ENCODE results near the gene ARR3. TPM values are rescaled to one million over a fixed set of nuclear protein-coding genes. Genes with fewer than 3 reads are reported as not detected.
A peak's percentile ranks its signal among the peaks of the same experiment; 100 is the strongest.
"Not testable (repeated sequence)": the region's sequence is repeated elsewhere in the genome, so short reads cannot be mapped to it uniquely, and the experiment has no call there.

Gene ARR3
- total RNA-seq (2014; rRNA removed; shearing (Covaris generic)), result not detected in 2 replicates

DNA sequence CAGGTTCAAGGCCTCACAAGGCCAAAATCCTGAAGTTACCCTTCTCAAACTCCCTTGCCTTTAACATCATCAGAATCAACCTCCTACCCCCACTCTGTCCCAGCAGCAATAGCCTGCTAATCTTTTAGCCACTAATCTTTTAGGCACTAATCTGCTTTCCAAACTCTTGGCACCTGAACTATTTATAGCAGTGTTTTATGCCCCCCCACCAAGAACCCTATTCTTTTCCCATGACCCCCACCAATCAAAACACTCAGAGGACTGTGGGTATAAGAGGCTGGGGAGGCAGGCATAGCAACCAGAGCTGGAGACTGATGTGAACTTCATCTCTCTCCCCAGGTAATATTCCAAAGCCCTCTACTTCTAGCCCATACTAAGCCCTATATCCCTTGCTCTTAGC lies at the start of gene ARR3:
Gene ARR3, plus strand, starts transcription at position 301 of the 400 bp plus-strand sequence. CDS start 1,052 bp downstream, outside the sequence.
- no peak for DNase-seq (ENCODE audit: low read depth)

DNA sequence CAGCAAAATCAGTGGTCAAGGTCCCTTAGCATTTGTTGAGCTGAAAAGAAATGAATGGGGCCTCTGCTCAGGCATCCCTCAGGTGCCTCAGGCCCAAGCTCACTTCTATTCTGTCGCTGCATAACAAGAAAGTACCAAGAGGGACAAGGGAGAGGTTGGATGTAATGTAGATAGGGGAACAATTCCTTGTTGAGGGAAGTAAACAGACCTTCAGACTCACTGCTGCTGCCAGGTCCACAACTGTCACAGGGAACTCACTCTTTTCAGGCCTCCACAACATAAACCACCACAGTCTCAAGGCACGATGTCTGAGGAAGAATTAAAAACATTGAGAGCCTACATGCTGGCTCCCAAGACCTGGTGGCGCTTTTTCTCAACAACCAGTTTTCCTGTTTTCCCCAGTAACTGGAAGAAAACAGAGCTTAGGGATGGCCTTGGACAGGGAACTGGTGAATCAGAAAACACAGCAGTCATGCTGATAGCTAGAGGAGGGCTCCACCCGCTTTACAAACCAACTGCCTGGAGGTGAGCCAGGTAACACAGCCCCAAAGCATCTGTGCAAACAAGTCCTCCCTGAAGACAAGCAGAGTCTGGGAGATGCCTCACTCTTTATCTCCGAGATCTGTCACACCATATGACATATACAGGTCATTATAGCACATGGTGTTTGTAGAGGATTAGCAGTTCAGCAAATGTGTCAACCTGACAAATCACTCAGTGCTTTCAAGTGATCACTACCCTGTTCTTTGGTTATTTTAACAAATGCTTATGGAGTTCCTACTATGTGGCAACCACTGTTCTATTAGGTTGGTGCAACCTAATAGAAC lies 48.0 kb upstream of the ARR3 start:
- peak; percentile 15 for DNase-seq (ENCODE audit: low read depth)

DNA sequence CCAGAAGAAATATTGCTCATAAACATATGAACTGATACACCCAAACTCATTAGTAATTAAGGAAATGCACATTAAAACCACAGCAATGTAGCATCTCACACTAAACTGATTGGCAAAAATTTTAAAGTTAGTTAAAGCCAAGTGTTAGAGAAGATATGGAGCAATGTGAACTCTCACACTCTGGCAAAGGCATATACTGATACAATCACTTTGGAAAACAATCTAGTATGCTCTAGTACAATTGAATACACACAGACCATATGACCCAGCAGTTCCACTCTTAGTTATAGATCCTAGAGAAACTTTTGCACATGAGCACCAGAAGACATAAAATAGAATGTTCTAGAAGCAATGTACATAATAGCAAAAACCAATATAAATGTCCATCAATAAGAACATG lies 42.1 kb upstream of the ARR3 start:
- no peak for DNase-seq (ENCODE audit: low read depth)

DNA sequence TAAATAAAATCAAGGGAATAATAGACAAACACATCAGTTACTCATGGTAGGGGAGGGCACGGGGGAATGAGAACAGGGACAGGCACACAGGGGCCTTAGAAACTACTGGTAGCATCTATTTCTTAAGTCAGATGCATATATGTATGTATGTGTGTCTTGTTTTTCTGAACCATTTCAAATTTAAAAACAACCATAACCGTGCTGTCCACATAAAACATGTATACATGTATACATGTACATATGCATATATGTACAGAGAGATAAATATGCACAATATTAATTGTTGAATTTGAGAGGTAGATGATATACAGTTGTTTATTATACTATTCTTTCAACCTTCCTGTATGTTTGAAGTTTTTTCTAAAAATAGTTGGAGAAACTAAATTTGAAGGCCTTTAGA lies 41.4 kb upstream of the ARR3 start:
- DNase-seq (ENCODE audit: low read depth), result no peak

DNA sequence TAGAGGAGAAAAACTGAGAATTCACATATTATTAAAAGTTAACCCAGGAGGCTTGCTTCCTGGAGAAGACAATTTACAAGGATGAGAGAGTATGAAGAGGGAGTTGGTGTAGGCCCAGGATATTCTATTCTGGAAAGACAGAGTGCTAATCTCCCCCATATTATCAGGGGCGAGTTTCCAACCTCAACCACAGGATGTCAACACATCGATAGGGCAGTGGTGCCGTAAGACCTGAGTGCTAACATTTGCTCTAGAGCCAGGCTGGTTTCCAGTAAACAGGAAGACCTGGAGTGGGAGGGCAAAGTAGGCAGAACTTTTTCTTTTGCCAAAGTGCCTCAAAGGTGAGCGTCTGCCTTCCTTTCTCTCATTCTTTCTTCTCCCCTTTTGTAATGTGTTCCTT lies 36.5 kb upstream of the ARR3 start:
- DNase-seq (ENCODE audit: low read depth), result no peak

DNA sequence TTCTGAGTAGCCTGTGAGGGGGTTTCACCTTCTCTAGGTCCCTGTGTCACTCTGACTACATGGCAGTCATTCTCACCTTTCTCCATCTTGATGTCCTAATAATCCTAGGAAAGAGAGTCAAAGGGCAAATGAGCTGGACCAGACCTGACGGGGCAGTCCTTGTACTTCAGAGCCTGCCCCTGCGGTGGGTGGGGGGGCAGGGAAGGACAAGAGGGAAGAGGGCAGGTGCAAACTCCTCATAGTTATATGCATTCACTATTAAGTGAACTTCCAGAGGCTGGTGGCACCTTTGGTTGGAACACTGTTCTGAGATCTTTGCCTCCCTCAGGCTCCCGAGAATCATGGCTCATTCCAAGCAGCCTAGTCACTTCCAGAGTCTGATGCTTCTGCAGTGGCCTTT lies 33.8 kb upstream of the ARR3 start, which contains the start of gene AWAT1:
Gene AWAT1, plus strand, starts transcription at position 301 of the 400 bp plus-strand sequence. Its CDS starts 41 bp downstream, at position 342.
- no peak for DNase-seq (ENCODE audit: low read depth)

DNA sequence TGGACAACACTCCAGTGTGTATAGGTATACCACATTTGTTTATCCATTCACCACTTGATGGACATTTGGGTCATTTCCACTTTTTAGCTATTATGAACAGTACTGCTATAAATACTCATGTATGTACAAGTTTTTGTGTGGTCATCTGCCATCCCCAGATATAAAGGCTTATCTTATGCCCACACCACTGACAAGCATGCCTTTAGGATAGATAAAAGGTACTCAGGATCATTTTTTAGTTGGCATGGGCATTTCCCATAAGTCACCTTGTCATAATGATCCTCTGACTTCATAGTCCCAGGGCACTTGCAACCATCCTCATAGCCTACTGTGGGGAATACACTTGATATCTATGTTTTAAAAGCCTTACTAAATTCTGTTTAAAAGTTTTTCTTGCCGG lies 27.4 kb upstream of the ARR3 start:
- DNase-seq (ENCODE audit: low read depth), result no peak

DNA sequence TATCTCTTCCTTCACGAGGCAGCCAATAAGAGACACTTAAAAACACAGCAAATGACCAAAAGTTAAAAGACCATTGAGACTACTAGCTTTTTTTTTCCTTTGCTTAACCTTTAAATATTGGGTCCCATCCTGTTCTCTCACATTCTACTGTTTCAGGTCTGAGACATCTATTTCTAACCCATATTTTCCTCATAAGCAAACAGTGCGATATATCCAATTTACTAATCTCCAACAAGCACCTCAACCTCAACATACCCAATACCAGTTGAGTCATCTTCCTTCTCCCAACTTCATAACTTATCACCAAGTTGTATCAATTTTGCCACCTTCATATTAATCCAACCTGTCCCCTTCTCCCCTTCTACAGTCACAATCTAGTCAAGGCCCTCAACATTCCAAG lies 26.6 kb upstream of the ARR3 start:
- DNase-seq (ENCODE audit: low read depth), result no peak

DNA sequence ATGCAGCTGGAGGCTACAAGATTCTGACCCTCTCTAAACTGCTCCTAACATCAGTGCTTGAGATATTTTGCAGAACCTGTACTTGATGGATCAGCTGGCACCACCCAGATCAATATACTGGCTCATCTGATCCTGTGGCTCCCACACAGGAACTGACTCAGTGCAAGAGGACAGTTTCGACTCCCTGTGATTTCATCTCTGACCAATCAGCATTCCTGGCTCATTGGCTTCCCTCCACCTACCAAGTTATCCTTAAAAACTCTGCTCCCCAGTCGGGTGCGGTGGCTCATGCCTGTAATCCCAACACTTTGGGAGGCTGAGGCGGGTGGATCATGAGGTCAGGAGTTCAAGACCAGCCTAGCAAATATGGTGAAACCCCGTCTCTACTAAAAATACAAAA lies 24.5 kb upstream of the ARR3 start:
- peak; percentile 24 for DNase-seq (ENCODE audit: low read depth)

DNA sequence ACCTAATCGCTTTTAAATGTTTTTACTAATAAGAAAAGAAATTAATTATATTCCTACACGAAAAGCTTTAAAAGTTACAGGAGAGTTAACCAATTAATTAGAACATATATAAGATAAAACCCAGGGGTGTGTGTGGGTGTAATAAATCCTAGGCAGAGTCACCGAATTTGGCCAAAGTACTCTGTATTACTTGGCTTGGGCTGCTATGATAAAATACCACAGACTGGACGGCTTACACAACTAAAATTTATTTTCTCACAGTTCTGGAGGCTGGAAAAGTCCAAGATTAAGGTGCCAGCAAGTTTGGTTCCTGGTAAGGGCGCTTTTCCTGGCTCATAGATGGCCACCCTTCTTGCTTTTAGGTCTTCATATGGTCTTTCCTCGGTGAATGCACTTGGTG lies 23.3 kb upstream of the ARR3 start:
- no peak for DNase-seq (ENCODE audit: low read depth)

DNA sequence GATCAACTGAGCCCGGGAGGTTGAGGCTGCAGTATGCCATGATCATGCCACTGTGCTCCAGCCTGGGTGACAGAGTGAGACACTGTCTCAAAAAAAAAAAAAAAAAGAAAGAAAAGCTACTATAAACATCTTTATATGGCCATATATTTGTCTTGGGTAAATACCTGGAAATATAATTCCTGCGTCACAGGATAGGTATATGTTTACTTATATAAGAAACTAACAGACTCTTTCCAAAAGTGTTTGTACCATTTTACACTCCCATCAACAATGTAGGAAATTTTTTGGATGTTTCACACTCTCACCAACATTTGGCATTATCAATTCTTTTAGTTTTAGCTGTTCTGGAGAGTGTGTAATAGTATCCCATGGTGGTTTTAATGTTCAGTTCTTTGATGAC lies 20.9 kb upstream of the ARR3 start:
- no peak for DNase-seq (ENCODE audit: low read depth)

DNA sequence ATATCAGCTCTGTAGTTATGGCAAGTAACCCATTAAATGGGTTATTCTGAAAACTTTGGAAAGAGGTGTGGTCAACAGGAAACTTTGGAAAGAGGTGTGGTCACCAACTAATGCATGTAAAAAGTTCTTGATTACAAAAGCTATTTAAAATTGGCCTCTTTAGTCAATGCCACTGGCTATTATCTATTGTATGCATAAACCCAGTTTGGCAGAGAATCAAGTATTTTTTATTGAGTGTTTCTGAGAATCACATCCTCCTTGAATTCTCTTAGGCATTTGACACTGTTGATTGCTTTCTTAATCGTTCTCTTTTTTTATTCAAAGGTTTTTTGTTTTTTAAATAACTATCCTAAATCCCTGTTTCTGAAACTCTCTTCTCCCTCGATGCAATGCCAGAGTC lies 15.6 kb upstream of the ARR3 start:
- DNase-seq (ENCODE audit: low read depth), result no peak

DNA sequence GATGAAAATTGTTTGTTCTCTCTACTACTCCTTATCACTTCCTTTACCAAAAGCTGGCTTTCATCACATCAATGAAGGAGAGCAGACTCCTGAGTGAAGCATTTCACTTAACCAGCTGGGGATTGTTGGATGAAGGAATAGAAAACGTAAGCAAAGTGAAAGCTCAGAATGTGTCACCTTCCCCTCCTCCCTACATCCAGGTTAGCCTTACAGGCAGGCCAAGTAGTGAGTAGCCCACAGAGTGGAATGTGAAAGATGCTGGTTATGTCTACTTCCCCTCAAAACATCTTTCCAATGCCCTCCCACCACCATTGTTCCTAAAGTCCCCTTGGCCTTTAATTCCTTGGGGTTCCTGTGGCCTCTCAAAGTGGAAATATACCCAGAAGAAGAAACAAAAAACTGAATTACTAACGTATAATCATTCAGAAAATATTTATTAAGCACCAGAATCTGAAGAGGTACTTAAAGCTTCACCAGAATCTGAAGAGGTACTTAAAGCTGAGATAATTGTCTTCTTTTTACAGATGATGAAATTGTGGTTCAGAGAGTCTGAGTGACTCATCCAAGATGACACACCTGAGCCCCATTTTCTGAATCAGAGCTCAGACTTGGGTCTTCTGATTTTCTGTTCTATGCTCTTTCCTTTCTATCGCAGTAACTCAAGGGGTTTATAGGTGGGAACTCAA lies 14.6 kb upstream of the ARR3 start:
- DNase-seq (ENCODE audit: low read depth), result peak; percentile 10

DNA sequence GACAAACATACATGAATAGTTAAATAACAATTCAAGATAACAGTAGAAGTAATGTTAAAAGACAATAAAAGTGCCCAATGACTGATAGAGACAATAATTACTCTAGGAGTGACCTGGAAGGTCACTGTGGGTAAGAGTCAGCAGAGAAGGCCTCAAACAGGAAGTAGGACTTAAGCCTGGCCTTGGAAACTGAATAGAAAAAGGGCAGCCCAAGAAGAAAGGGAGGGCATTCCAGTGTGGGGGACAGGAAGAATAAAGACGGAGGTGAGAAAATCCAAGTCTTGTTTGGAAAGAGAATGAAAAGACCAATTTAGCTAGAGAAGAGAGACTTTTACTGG lies 14.1 kb upstream of the ARR3 start:
- DNase-seq (ENCODE audit: low read depth), result no peak

DNA sequence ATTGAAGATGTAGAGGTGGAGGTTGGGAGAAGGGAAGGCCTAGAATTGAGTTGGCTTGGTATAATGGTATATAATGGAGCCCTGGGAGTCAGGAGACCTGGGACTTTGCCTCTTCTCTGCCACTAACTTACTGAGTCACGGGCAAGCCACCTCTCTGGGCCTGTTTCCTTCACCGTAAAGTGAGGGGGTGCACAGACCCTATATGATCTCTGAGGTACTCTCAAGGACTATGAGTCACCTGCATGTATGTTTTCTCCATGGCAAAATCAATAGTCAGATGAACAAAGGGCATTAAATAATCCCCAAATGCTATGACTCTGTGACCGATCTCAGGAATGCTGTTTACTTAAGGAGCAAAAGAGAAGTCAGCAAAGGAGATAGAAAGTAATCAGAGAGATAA lies 13.2 kb upstream of the ARR3 start:
- DNase-seq (ENCODE audit: low read depth), result no peak

DNA sequence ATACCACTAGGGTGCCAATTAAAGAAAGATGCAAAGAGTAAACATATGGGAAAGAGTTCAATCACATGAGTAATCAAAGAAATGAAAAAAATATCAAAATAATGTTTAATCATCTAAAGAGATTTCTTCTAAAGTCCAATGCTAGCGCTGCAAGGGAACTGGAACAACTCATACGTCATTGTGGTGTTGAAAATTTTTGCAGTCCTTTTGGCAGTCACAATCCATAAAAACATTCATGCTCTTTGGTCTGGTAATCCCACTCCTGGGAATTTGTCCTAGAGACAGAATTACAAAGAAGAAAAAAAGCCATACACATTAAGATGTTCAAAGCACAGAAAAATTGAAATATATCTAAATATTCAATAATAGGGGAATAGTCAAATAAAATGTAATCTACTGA lies 12.7 kb upstream of the ARR3 start:
- no peak for DNase-seq (ENCODE audit: low read depth)

DNA sequence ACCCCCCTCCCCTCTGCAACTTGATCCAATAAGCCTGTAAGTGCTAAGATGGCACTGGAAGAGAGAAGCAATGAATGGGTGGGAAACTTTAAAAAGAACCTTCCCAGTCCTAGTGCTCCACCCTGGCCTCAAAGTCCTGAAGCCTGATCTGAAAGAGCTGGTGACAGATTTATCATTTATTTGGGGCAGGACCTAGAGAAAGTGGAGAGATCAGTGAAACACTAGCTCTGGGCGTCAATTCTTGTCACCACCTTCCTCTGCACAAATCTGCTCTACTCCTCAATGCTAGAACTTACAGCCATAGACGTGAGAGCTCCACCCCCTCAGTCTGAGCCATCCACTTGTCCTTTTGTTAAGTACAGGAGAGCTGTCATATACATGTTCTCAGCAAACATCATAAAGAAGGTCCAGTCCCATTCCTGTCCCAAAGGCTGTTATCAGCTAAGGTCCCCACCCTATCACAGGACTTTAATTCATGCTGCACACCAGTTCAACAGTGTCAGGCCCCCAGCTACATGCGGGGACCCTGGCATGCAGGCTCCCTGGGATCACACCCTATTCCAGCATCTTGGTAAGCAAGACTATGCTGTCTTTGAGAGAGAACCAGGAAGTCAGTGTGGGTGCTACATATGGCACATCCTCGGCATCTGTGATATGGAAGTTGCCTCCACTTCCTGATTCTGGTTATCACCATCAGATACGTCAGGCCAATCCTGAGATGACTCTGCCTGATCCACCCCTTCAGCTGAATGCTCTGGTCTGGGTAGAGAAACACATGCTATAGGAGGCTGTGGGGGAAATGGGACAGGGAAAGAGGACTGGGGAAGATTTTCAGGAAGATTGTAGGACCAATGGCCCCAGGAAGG lies 10.5 kb upstream of the ARR3 start:
- no peak for DNase-seq (ENCODE audit: low read depth)

DNA sequence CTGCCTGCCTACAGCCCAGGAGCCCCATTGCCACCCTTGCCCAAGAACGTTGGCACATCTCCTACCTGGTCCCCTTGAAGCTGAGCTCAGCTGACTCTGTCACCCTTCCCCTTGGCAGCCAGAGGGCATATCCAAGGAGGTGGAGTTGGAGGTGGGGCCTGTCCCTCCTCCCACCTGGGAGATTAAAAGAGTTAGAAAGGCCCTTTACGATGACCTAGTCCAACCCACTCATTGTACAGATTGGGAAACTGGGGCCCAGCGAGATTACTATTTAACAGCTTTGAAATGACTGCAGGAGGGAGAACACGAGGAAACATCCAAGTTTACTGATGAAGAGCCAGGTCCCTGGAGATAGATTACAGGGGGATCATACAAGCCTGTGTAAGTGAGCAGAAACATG lies 8.0 kb upstream of the ARR3 start, which contains the start of gene P2RY4:
Gene P2RY4, minus strand, starts transcription at position 101 of the 400 bp plus-strand sequence. CDS start 580 bp downstream, outside the sequence.
- DNase-seq (ENCODE audit: low read depth), result no peak

DNA sequence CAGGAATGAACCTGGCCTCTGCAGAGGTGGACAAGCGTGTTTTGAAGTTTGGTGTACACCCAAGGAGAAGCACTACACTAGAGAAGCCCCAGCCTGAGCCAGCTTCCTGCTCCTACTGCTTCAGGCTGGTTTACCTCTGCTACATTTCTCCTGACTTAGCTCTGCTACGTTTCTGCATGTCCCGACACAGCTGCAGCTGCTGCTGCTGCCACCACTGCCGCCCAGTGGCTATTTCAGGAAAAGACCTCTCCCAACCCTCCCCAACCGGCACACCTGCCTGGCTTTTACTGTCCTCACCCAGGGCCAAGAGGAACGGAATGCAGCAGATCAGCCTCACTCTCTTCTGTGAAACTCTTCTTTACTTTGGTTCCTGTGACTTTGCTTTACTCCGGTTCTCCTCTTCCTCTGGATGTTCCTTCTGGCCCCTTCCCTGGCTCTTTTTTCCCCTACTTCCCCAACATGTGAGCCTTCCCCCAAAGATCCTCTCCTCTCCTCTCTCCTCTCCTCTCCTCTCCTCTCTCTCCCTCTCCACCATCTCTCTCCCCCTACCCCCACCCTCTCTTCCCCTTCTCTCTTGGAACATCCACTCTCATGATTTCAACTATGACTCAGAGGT lies 5.1 kb upstream of the ARR3 start:
- DNase-seq (ENCODE audit: low read depth), result peak; percentile 37

DNA sequence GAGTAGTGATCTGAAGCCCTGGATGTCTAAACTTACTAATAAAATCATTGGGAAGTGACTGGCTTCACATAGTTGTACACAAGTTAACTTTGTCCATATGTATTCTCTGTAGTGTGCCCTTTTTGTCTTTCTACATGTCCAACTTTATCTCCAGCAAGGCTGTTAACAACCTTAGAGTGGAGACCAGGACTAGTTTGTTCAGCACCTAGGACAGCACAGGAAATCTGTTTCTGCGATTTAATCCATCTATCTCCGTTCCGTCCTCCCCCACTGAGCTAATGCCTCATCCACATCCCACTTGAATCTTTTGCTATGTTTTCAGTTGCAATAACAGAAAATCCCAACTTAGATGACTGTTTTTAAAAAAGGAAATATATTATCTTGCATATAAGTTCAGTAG lies 3.4 kb upstream of the ARR3 start:
- no peak for DNase-seq (ENCODE audit: low read depth)

DNA sequence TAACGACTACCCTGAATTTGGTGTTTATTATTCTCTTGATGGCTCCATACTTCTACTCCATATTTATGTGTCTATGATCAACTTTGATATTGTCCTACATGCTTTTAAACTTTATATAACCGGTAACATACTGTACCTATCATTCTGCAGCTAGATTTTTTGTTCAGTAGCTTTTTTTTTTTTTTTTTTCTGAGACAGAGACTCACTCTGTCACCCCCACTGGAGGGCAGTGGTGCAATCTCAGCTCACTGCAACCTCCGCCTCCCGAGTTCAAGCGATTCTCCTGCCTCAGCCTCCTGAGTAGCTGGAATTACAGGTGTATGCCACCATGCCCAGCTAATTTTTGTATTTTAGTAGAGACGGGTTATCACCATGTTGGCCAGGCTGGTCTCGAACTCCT lies 5.9 kb downstream of the ARR3 start:
- not testable (repeated sequence) for DNase-seq (ENCODE audit: low read depth)

DNA sequence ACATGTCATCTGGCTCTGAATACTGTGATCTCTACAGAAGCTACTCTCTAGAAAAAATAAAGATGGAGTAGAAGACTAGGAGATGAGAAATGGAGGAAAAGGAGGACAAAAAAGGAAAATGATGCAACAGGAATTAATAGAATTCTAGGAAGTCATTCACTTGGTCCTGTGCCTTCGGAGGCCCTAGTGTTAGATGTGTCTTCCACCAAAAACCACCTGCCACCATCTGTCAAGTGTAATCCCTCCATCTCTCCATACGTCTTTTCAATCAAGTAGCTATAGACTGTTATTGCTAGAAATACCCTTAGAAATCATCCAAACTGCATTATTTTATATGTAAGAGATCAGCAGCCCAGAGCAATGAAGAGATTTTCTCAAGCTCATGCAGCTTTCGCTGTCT lies 10.9 kb downstream of the ARR3 start:
- no peak for DNase-seq (ENCODE audit: low read depth)
